K562 (cell line): ENCODE data around the gene PTPN11. TPM values are rescaled to one million over a fixed set of nuclear protein-coding genes. Genes with fewer than 3 reads are reported as not detected.

ENCODE experiments used
- ATAC-seq: fragments of 200-7000 bp; cut with Tn5 transposase; 3 replicates; pipeline ENCODE4 v1.9.1; 2020; ENCODE audit warnings: moderate library complexity
- BruUV-seq: library from RNA; stranded (reverse); fragments of 400-500 nt; replicated peaks from 2 replicates; lab custom pipeline; 2021; lab: Mats Ljungman, UMichigan
- CTCF ChIA-PET: fragments of 300-600 bp; formaldehyde crosslinking; extraction: SDS; loops from one replicate; lab custom pipeline; 2021; ENCODE audit warnings: low intra/inter-chr PET ratio; lab: Yijun Ruan, JAX
- POLR2A ChIA-PET: fragments of 300-600, 350-650 bp; sonication (Branson Sonifier 250); formaldehyde crosslinking; extraction: SDS; loops from one replicate; lab custom pipeline; 2021; ENCODE audit warnings: antibody characterized with exemption, inconsistent platforms; lab: Yijun Ruan, JAX
- DNase-seq, 4 experiments: peaks; one replicate each; pipeline versions ENCODE4 v3.0.0 to v3.0.0-alpha.2; 2011 to 2018; ENCODE audit warnings: low spot score in 3 of 4, mixed read lengths in 3 of 4; ENCODE audit errors: extremely low read depth in 1 of 4
- FAIRE-seq: peaks from 2 replicates; lab custom pipeline; 2011; peaks lifted over from hg19 to GRCh38; lab: Jason Lieb, UNC
- H2AFZ ChIP-seq: 2 replicates; pipeline ENCODE4 v1.6.0; 2011; ENCODE audit warnings: low read depth, low read length, control low read depth, inconsistent platforms
- H3K27ac ChIP-seq: fragments of 200-600 bp; 3 replicates; pipeline ENCODE4 v1.8.0; 2011; ENCODE audit warnings: low read depth, mild to moderate bottlenecking, control low read depth, inconsistent platforms, low read length, moderate library complexity, mixed read lengths; ENCODE audit errors: extremely low read depth
- H3K27me3 ChIP-seq, 2 experiments: fragments of 300-600 bp in 1 of 2; 2 replicates in 1 of 2; 3 replicates in 1 of 2; pipeline versions ENCODE4 v1.6.0 to v1.8.0; 2011; ENCODE audit warnings: inconsistent platforms in 2 of 2, low read length in 2 of 2, mild to moderate bottlenecking in 1 of 2, mixed read lengths in 1 of 2, moderate library complexity in 1 of 2; ENCODE audit not compliant: control insufficient read depth in 2 of 2, insufficient read depth in 2 of 2
- H3K36me3 ChIP-seq: fragments of 300-600 bp; 3 replicates; pipeline ENCODE4 v1.8.0; 2011; ENCODE audit warnings: mild to moderate bottlenecking, low read length, inconsistent platforms; ENCODE audit not compliant: control insufficient read depth, insufficient read depth
- H3K4me1 ChIP-seq, 2 experiments: fragments of 200-600 bp in 1 of 2; replicated peaks in 1 of 2; 2 replicates in 1 of 2; 3 replicates in 1 of 2; pipeline versions ENCODE4 v1.5.1 to v1.8.0; 2011; ENCODE audit warnings: inconsistent platforms in 2 of 2, low read length in 2 of 2, mild to moderate bottlenecking in 1 of 2, mixed read lengths in 1 of 2, moderate library complexity in 1 of 2; ENCODE audit not compliant: control insufficient read depth in 2 of 2, insufficient read depth in 2 of 2
- H3K4me2 ChIP-seq: 2 replicates; pipeline ENCODE4 v1.6.1; 2011; ENCODE audit warnings: low read length, control low read depth, inconsistent platforms, mixed read lengths; ENCODE audit not compliant: insufficient read depth
- H3K4me3 ChIP-seq: fragments of 200-600 bp; sonication (generic), shearing (Covaris generic); 2 replicates; pipeline ENCODE4 v1.5.1; 2016; ENCODE audit warnings: control low read depth, inconsistent platforms
- H3K79me2 ChIP-seq: fragments of 200-600 bp; 3 replicates; pipeline ENCODE4 v1.8.0; 2011; ENCODE audit warnings: low read length, inconsistent platforms; ENCODE audit not compliant: control insufficient read depth, insufficient read depth
- H3K9ac ChIP-seq, 2 experiments: 2 replicates each; pipeline versions ENCODE4 v1.6.0 to v1.6.1; 2011; ENCODE audit warnings: low read depth in 2 of 2, low read length in 2 of 2, control low read depth in 1 of 2, inconsistent platforms in 1 of 2, mild to moderate bottlenecking in 1 of 2, mixed read lengths in 1 of 2; ENCODE audit not compliant: insufficient read depth in 1 of 2
- H3K9me1 ChIP-seq: one replicate; pipeline ENCODE4 v1.6.0; 2011; ENCODE audit warnings: inconsistent platforms, mild to moderate bottlenecking, low read length, moderate library complexity; ENCODE audit not compliant: control insufficient read depth, insufficient read depth
- H3K9me3 ChIP-seq: replicated peaks from 2 replicates; pipeline ENCODE4 v1.5.1; 2011; ENCODE audit warnings: low read depth, low read length, inconsistent platforms; ENCODE audit not compliant: control insufficient read depth, insufficient read depth
- H4K20me1 ChIP-seq: replicated peaks from 2 replicates; pipeline ENCODE4 v1.6.1; 2011; ENCODE audit warnings: low read length, inconsistent platforms, mixed read lengths; ENCODE audit not compliant: control insufficient read depth, insufficient read depth
- ETV5 ChIP-seq: sonication (generic); formaldehyde crosslinking; IDR thresholded peaks from 2 replicates; pipeline ENCODE4 v1.4.0; 2020; ENCODE audit warnings: low read depth, mild to moderate bottlenecking, missing genetic modification reagents
- HLTF ChIP-seq: fragments of 450-650 bp; IDR thresholded peaks from 2 replicates; pipeline ENCODE4 v1.6.1; 2016
- NCOA4 ChIP-seq: fragments of 450-650 bp; IDR thresholded peaks from 2 replicates; pipeline ENCODE4 v1.6.1; 2018; ENCODE audit warnings: mild to moderate bottlenecking; ENCODE audit not compliant: partially characterized antibody
- NR4A1 ChIP-seq, 2 experiments: fragments of 250-450 bp in 1 of 2; fragments of 450-650 bp in 1 of 2; sonication (Bioruptor Pico) in 1 of 2; IDR thresholded peaks; 2 replicates each; pipeline versions ENCODE4 v1.4.0 to v1.6.1; 2016 to 2020; ENCODE audit warnings: mild to moderate bottlenecking in 2 of 2, missing compliant biosample characterization in 1 of 2, missing genetic modification characterization in 1 of 2, moderate library complexity in 1 of 2
- STAT5A ChIP-seq: IDR thresholded peaks from 2 replicates; pipeline ENCODE4 v1.6.1; 2012; ENCODE audit warnings: low read length, inconsistent platforms, borderline replicate concordance
- ZBTB5 ChIP-seq: fragments of 450-650 bp; IDR thresholded peaks from 2 replicates; pipeline ENCODE4 v1.6.1; 2017; ENCODE audit warnings: antibody characterized with exemption
- ZFPM2 ChIP-seq: fragments of 250-450 bp; sonication (Bioruptor Pico); IDR thresholded peaks from 2 replicates; pipeline ENCODE4 v1.5.1; 2022; ENCODE audit warnings: mild to moderate bottlenecking
- ZNF175 ChIP-seq: fragments of 200-800 bp; sonication (Bioruptor generic); IDR thresholded peaks from 2 replicates; pipeline ENCODE4 v1.6.1; 2016; ENCODE audit warnings: low read depth, mild to moderate bottlenecking, missing genetic modification characterization, missing compliant biosample characterization
- WGBS: fragments of 100-300 bp; shearing (Covaris generic); methylation state at CpG from one replicate; pipeline ENCODE4 v1.1.6; 2016; ENCODE audit warnings: low coverage, mixed read lengths; ENCODE audit not compliant: insufficient coverage; ENCODE audit errors: missing lambda C conversion rate; 5-methylcytosine and 5-hydroxymethylcytosine counted together
- in situ Hi-C: fragments of 300-500 bp; cut with MboI; formaldehyde crosslinking; loops from 4 replicates; pipeline ENCODE4 v1.15.0; 2018; ENCODE audit warnings: inconsistent platforms, mixed read lengths
- intact Hi-C: fragments of 100-400 bp; cut with micrococcal nuclease; formaldehyde crosslinking; loops from 2 replicates; pipeline ENCODE4 v1.14.2; 2022
- polyA plus RNA-seq, 8 experiments: library from polyadenylated mRNA; depleted of rRNA in 4 of 8; stranded (reverse) in 5 of 8; unstranded in 3 of 8; fragments of >200 nt; fragmentation: Nextera tagmentation in 2 of 8; fragmentation: Illumina TruSeq in 1 of 8; extraction: Ambion mirVana in 2 of 8; extraction: Trizol in 1 of 8; gene quantifications; 2 replicates each; pipeline versions ENCODE4 v1.2.1 to v1.2.3, GENCODE V29; 2011 to 2014; ENCODE audit warnings: inconsistent platforms in 1 of 8, missing spikeins in 1 of 8
- total RNA-seq, 7 experiments: library from RNA; depleted of rRNA in 6 of 7; stranded (reverse); fragments of >200 nt in 6 of 7; fragmentation: Illumina TruSeq in 2 of 7; extraction: Trizol in 2 of 7; gene quantifications; 2 replicates each; pipeline versions ENCODE4 v1.2.1 to v1.2.3, GENCODE V29; 2011 to 2021; ENCODE audit warnings: low replicate concordance in 1 of 7

The PTPN11 gene
- total and polyA plus RNA-seq, 9 of the 15 experiments (the other 6 are each of a cell fraction or from before 2014, with no cell fraction given), result 22.5 to 126 (median 79.7) TPM

- Histone ChIP-seq H4K20me1 (no peaks in the 10 kb centered on the region), H3K4me1 (0 out of 5 replicates have a peak, but pooled peaks cover 0 to 4% of the 10 kb centered on the region in 2 experiments), H2AFZ (no peak overlapping the region)
- intact Hi-C loops, result no loop called here
- 54% methylated on average over 5 of the region's 5 CpGs for WGBS
- POLR2A ChIA-PET, result interaction anchor here (0.6 to 0.7 kb wide), 2 partner anchors 9 to 20 kb away, joined by 3 read pairs; no protein-coding TSS in a partner anchor
- CTCF ChIA-PET, result no interaction called here
- no peak for TF ChIP-seq NR4A1 (CRISPR knock-in tag; IDR thresholded peaks at IDR 0.05)
- no peak for TF ChIP-seq NR4A1 (tag; IDR thresholded peaks at IDR 0.05)
- no peak for TF ChIP-seq ETV5 (CRISPR knock-in tag)
- TF ChIP-seq HLTF, result no peak
- no peak for TF ChIP-seq ZNF175 (CRISPR knock-in tag)
- no peak for TF ChIP-seq ZFPM2 (CRISPR knock-in tag)
- TF ChIP-seq ZBTB5, result no peak
- no peak for TF ChIP-seq NCOA4
- TF ChIP-seq STAT5A, result no peak
- TF ChIP-seq, all 486 proteins: peak for 0
- no peak overlapping the region for H3K9ac ChIP-seq
- H3K4me2 ChIP-seq, result no peak overlapping the region
- H3K79me2 ChIP-seq, result peaks cover 80% of the 10 kb centered on the region
- no peak for FAIRE-seq
- H3K9me3 ChIP-seq, result no peaks in the 10 kb centered on the region
- no TSS peak for BruUV-seq
- no peak overlapping the region for H3K4me3 ChIP-seq
- H3K27me3 ChIP-seq, result no peaks in the 10 kb centered on the region
- no peak for ATAC-seq
- DNase-seq, result no peak
- in situ Hi-C loops, result no loop called here
- peaks cover 29% of the 10 kb centered on the region; the same call in 1 of the 3 replicates for H3K36me3 ChIP-seq
- no peaks in the 10 kb centered on the region for H3K9me1 ChIP-seq
- no peak overlapping the region for H3K27ac ChIP-seq
Measured at GRCh38 chr12:112430929-112431328, 12.2 kb downstream of the PTPN11 start.
